Peyer's patch (tissue), 4 donors: ENCODE results near the gene XRCC2. TPM values are rescaled to one million over a fixed set of nuclear protein-coding genes. Genes with fewer than 3 reads are reported as not detected.

ENCODE experiments used
- DNase-seq, 3 donors: peaks; one replicate each; pipeline ENCODE4 v3.0.0-alpha.2; 2017 to 2019
- H3K27ac ChIP-seq, 4 donors: fragments of 200-600 bp; sonication (generic); one replicate each; pipeline ENCODE4 v1.5.1; 2016 to 2019
- H3K27me3 ChIP-seq, 2 donors: fragments of 200-600 bp; sonication (generic); one replicate each; pipeline ENCODE4 v1.5.1; 2019
- H3K36me3 ChIP-seq, 3 donors: fragments of 200-600 bp; sonication (generic); one replicate each; pipeline ENCODE4 v1.5.1; 2016 to 2019
- H3K4me1 ChIP-seq, 4 donors: fragments of 200-600 bp; sonication (generic); one replicate each; pipeline ENCODE4 v1.5.1; 2016 to 2019
- H3K4me3 ChIP-seq, 4 donors: fragments of 200-600 bp; sonication (generic); 1 replicate in 3 of 4; 2 replicates in 1 of 4; pipeline ENCODE4 v1.5.1; 2016 to 2019; ENCODE audit warnings: mild to moderate bottlenecking in 1 of 4
- H3K9me3 ChIP-seq, 4 donors: fragments of 200-600 bp; sonication (generic); one replicate each; pipeline ENCODE4 v1.5.1; 2016 to 2019; ENCODE audit warnings: mild to moderate bottlenecking in 1 of 4
- CTCF ChIP-seq, 6 experiments: fragments of 450-650 bp in 4 of 6; fragments of 200-600 bp in 2 of 6; sonication (generic) in 1 of 6; IDR thresholded peaks; one replicate each; pipeline ENCODE4 v1.5.1; 2017 to 2019; ENCODE audit warnings: antibody characterized with exemption in 6 of 6, mild to moderate bottlenecking in 3 of 6, moderate library complexity in 1 of 6
- POLR2A ChIP-seq, 2 donors: fragments of 450-650 bp; IDR thresholded peaks; one replicate each; pipeline ENCODE4 v1.5.1; 2017; ENCODE audit warnings: antibody characterized with exemption in 2 of 2, mild to moderate bottlenecking in 2 of 2, moderate library complexity in 2 of 2
- total RNA-seq, 4 donors: library from RNA; depleted of rRNA; stranded (reverse); fragments of >200 nt; gene quantifications; one replicate each; pipeline ENCODE4 v1.1.0, GENCODE V29; 2016

XRCC2 gene
- total RNA-seq, 4 donors from 2014 or later, result 1.2 to 10.7 (median 1.8) TPM

DNA sequence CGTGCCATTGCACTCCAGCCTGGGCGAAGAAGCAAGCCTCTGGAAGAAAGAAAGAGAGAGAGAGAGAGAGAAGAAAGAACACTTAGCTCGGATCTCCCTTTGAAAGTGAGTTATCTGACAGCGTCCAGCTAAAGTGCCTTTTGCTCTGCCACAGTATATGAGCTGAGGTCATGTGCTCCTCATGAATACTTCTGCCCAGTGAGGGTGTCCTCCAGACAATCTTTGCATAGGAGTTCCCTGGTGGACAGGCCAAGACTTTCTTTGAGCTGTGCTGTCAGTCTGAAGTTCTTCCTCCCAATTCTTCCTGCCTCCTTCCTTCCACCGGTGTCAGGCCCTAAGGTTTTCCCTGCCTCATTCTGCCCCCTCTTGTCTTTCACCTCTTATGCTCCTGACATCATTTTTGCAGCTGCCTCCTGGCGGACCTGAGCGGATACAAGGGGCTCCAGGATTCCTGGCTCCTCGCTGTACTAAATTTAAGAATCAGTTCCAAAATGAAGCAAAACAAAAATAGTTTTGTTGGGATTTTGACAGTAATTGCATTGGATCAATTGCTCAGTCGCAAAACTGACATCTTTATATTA lies 31.9 kb downstream of the XRCC2 start:
- no peak overlapping the region for H3K4me3 ChIP-seq
- TF ChIP-seq POLR2A (IDR thresholded peaks at IDR 0.05) (no peak), CTCF (IDR thresholded peaks at IDR 0.05) (no peak)
- no peak overlapping the region for H3K27ac ChIP-seq
- H3K4me1 ChIP-seq, result no peaks in the 10 kb centered on the region
- no peaks in the 10 kb centered on the region for H3K27me3 ChIP-seq
- no peaks in the 10 kb centered on the region for H3K36me3 ChIP-seq
- no peaks in the 10 kb centered on the region for H3K9me3 ChIP-seq
- DNase-seq, result no peak

- Histone ChIP-seq H3K4me3 (no peak overlapping the region), H3K4me1 (no peaks in the 10 kb centered on the region), H3K36me3 (no peaks in the 10 kb centered on the region), H3K9me3 (no peaks in the 10 kb centered on the region), H3K27me3 (no peaks in the 10 kb centered on the region), H3K27ac (no peak overlapping the region)
- TF ChIP-seq CTCF (IDR thresholded peaks at IDR 0.05), result no peak
- TF ChIP-seq POLR2A (IDR thresholded peaks at IDR 0.05), result no peak
- no peak for DNase-seq
Measured at GRCh38 chr7:152641384-152641783, 34.6 kb downstream of the XRCC2 start.

DNA sequence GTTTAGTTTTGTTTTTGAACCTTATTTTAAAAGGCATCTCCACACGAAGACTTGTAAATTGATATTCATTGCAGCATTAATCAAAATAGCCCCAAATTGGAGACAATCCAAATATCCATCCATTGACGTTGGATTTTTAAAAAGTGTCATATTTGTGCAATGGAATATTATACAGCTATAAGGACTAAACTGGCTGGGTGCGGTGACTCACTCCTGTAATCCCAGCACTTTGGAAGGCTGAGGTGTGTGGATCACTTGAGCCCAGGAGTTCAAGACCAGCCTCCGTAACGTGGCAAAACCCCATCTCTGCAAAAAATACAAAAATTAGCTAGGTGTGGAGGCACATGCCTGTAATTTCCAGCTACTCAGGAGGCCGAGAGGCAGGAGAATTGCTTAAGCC lies 35.1 kb downstream of the XRCC2 start:
- no peaks in the 10 kb centered on the region for H3K4me1 ChIP-seq
- no peaks in the 10 kb centered on the region for H3K9me3 ChIP-seq
- H3K36me3 ChIP-seq, result no peaks in the 10 kb centered on the region
- no peak for DNase-seq
- TF ChIP-seq CTCF (IDR thresholded peaks at IDR 0.05) (no peak), POLR2A (IDR thresholded peaks at IDR 0.05) (no peak)
- H3K27ac ChIP-seq, result no peak overlapping the region
- H3K27me3 ChIP-seq, result no peaks in the 10 kb centered on the region
- no peak overlapping the region for H3K4me3 ChIP-seq

DNA sequence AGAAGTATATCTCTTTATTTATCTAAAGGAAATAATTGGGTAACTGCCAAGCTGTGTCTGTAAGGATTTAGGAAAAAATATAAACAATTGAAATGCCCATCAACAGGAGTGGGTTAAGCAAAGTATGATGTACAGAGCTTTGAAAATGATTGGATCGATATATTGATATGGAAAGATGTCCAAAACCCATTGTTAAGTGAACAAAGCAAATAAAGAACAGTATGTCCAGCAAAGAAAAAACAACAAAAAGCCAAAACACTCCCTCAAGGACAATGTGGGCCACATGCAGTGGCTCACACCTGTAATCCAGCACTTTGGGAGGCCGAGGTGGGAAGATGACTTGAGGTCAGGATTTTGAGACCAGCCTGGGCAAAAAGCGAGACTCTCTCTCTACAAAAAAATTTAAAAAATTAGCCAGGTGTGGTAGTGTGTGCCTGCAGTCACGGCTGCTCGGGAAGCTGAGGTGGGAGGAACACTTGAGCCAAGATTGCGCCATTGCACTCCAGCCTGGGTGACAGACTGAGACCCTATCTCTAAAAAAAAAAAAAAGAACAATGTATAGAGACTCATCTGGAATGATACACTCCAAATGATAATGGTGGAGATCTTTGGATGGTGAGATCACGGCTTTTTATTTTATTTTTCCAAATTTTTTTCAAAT lies 37.9 kb downstream of the XRCC2 start:
- no peaks in the 10 kb centered on the region for H3K9me3 ChIP-seq
- no peak for DNase-seq
- H3K27ac ChIP-seq, result no peak overlapping the region
- H3K4me3 ChIP-seq, result no peak overlapping the region
- no peak for TF ChIP-seq POLR2A (IDR thresholded peaks at IDR 0.05)
- TF ChIP-seq CTCF (IDR thresholded peaks at IDR 0.05), result no peak
- no peaks in the 10 kb centered on the region for H3K36me3 ChIP-seq
- H3K27me3 ChIP-seq, result no peaks in the 10 kb centered on the region
- no peaks in the 10 kb centered on the region for H3K4me1 ChIP-seq

DNA sequence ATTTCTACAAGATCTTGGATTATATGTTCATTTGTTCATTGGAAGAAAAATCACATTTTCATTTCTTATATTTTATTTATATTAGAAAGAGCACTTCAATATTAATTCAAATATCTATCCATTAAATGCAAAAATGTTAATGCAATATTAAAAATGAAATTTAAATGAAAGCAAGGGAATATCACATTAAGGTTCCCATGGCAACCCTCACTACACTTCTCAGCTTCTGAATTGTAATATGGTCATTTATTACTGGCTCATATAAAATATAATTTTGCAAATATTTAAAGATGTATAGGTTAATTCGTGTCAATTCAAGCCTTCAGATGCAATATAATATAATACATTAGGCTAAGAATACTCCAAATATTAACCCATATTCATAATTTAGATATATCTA lies 38.8 kb downstream of the XRCC2 start:
- no peak overlapping the region for H3K4me3 ChIP-seq
- no peak for TF ChIP-seq CTCF (IDR thresholded peaks at IDR 0.05)
- TF ChIP-seq POLR2A (IDR thresholded peaks at IDR 0.05), result no peak
- H3K36me3 ChIP-seq, result no peaks in the 10 kb centered on the region
- no peaks in the 10 kb centered on the region for H3K27me3 ChIP-seq
- no peaks in the 10 kb centered on the region for H3K9me3 ChIP-seq
- DNase-seq, result no peak
- no peak overlapping the region for H3K27ac ChIP-seq
- no peaks in the 10 kb centered on the region for H3K4me1 ChIP-seq
